HG03135 (cell line): ENCODE data around the gene SDC1.

ENCODE experiments used
- ATAC-seq: cut with Tn5 transposase; IDR thresholded peaks from one replicate; pipeline ENCODE4 v1.9.1; 2021; ENCODE audit warnings: mild to moderate bottlenecking, moderate library complexity; ENCODE audit not compliant: unreplicated experiment

Gene SDC1

DNA sequence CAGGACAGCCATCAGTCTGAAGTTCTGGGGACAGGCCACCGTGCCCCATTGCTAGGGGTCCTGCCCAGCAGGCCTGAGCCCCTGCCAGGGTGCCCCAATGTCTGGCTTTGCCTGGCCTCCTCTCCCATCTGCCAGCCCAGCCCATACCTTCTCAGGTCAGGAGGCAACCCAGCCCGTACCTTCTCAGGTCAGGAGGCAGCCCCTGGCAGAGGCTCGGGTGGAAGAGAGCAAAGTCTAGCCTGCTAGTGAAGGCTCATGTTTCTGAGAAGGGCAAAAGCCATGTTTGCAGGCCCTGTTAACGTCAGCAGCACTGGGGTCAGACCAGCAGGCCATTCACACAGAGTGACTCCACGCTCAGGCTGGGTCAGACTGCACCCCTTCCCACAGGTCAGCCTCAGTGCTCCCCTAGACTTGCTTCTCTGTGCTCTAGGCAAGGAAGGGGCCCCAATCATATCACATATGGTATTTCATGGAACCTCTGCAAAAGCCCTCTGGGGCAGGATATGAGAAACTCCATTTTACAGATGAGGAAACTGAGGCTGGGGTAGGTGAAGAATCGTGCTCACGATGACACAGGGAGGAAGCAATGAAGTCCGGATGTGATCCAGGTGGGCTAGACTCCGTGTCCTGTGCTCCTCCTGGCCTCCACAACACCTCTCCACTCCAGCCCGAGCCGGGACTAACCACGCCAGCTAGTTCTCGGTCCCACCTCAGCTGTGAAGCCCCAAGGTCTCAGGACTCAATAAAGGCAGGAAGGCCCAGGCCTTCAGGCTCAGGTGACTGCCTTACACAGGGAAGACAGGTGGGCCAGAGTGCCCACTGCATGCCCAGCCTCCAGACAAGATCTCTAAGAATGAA is 9.5 kb downstream of the SDC1 start:
- no peak for ATAC-seq

DNA sequence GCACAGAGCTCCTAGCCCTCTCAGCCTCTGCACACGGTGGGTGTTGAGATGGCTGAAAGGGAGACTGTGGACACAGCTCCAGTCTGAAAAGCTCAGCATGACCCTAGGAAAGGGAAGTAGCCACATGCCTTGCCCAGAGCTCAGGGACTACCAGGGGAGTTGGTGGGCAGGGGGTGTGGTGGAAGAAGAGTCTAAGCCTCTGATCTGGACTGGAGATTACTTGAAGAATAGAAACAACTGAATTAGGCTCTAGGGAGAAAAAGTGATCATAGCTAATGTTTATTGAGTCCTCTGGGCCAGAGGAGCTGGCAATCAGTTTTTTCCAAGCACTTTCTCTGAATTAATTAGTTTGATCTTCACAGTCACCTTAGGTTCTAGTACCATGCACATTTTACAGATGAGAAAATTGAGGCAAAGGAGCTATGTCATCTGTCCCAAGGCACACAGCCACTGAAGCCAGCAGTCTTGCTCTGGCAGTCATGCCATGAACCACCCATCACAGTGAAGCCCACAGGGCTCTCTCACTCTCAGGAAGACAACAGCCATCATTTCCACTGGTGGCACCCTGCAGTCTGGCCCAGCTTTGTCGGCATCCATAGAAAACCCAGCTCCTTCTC is 10.3 kb downstream of the SDC1 start:
- ATAC-seq, result no peak

DNA sequence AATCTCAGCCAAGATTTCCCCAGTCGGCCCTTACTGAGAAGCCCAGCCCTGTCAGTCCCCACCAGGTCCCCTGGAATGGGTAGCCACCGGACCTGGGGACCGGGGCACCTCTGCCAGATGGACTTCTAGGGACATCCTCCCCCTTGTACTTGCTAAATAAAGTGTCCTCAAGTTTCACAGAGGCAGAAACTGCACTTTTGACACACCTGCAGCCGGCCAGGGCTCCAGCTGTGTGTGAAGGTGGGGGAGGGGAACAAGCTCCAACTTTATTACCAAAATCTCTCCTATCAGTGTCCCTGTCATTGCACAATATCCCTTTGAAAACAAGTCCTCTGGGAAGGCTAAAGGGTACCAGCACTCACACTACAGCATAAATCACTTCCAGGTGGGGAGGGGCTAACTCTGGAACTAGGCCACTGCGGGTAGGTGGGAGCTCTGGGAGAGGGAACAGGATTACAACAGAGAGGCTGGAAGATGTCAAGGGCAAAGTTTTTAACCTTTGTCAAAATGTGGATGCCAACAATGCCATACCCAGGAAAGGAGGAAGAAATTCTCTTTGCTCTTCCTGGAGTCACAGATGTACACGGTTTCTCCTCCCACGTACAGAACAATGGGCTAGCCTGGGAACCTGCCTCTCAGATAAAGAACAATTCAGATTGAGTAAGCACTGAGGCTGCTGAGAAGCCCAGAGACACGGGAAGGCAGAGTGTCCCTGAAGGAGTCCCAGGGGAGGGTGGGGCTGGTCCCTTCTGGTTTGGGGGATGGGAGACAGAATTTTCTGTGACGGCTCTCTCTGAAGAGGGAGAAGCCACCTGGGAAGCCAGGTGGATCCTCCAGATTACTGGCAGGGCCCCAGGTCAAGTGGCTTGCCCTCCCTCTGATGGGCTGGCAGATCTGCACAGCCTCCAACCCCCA is 11.0 kb downstream of the SDC1 start:
- no peak for ATAC-seq

DNA sequence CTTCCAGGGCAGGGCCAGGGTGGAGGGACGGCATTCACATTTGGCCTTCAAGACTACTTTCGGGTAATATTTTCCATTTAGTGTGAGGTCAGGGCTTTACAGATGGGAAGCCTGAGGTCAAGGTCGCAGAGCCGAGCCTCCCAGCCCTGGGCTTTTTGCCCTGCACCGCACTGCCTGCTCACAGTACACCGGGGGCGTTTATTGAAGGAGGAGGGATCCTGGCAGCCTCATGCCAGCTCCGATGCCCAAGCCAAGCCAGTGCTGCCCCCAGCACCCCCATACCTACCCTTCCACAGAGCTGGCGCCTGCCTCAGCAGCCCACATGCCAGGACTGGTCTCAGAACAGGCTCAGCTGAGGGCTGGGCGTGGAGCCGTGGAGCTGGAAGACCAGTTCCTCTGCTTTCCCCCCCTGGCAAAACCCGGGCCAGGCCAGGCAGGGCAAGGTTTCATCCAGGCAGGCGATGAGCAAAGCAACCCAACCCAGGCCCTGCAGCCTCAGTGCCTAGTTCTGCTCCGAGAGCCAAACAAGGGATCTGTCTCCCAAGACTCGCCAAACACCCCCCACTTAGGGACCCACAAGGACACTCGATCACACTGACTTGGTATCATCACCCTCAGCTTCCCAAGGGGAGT is 11.9 kb downstream of the SDC1 start:
- ATAC-seq, result no peak

DNA sequence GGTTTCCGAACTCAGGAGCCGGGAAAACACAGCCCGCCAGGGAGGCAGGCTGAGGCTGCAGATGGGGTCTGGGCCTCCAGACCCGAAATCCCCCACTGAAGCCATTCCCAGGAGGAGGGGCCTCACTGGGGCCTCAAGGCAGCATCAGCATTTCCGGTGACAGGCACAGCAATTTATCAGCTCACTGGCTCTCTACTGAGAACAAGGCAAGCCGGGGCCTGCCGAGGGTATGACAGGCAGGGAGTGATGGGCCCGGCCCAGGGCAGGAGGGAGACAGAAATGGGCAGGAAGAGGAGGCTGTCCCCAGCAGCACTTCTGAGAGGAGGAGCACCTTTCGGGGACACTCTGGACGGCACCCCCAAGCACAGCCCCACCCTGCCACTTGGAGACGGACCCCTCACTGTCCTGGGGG is 12.5 kb downstream of the SDC1 start:
- ATAC-seq, result no peak

DNA sequence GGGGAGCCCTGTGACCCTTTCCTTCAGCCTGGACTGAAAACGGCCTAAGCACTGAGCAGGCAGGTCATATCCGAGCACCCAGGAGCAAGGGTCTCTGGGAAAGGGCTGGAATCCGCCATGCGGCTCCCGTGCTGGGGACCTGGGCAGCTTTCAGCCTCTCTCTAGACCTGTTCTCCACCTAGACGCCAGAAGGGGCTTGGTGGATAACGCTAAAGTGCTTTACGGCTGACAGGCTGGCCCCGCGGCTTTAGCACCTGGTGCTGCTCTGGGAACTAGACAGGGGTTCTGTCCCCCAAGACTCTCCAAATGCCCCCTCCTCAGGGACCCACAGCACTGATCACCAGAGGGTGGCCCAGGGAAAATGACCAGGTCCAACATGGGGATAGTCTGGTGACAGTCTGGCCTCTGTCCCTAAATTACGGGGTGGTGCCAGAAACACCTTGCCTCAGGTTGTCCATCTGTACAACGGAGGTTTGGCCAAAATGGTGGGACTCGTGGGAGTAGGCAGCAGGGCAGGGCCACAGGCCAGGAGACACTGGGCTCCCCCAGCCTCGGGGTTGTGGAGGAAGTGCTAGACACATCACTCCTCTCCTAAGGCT is 13.0 kb downstream of the SDC1 start:
- no peak for ATAC-seq

DNA sequence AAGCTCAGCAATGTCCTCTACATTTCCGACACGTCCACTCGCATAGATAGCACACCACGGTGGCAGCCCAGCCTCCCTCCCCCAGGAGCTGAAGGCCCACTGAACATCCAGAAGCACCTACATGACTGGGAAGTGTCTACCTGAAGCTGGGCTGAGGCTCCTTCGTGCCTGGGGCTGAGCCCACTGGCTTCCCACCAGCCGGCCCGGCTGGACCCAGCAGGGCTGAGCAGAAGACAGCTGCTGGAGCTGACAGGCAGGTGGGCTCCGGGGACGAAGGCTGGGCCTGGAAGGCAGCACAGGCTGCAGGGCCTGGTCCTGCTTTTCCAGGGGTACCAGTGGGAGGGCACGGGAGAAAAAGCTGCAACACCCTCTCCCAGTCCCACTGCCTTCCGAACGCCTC is 13.5 kb downstream of the SDC1 start:
- ATAC-seq, result no peak

DNA sequence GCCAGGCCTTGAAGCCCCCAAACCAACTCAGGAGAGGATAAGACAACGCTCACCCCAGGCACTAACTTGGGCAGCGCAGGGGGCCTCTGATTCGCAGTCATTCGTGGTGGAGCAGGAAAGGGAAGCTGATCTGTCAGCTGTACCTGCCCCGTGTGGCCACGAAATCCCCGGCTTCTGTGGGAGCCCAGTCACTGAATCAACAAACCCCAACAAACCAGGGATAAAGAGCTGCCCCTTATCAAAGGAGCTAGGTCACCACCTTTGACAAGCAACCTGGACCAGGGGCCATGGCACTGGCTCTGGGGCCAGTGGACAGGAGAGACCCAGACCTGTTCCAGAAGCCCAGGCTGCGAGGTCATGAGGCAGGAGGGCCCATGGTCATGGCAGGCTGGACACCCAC is 14.5 kb downstream of the SDC1 start:
- ATAC-seq, result no peak

DNA sequence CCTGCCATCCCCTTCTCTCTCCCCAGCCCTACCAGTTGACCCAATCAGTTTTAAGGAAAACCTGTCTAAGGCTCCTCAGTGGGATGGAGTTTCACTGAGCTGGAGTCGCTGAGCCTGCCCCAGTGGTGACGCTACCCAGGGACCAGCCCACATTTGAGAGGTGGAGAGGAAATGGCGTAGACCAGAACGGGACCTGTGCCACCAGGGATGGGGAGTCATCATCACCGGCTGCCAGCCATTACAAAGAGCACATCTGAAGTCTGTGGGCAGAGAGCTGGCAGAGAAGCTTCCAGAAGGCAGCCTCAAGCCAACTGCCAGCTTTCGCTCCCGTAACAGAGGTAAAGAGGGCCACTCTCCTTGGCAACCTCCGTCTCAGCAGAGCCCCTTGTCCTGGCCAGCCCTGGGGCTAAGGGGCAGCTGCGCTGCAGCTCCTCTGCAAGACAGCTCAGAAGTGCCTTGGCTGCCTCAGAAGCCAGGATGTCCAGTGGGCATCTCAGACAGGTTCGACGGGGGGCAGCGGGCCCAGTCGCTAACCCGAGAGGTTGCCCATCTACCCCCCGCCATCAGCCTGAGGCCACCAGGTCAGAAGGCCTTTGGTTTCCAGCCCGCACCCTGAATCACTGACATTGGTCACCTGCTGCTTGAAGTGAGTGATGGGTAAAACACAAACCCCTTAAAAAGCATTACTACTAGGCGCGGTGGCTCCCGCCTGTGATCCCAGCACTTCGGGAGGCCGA is 15.4 kb downstream of the SDC1 start:
- no peak for ATAC-seq

DNA sequence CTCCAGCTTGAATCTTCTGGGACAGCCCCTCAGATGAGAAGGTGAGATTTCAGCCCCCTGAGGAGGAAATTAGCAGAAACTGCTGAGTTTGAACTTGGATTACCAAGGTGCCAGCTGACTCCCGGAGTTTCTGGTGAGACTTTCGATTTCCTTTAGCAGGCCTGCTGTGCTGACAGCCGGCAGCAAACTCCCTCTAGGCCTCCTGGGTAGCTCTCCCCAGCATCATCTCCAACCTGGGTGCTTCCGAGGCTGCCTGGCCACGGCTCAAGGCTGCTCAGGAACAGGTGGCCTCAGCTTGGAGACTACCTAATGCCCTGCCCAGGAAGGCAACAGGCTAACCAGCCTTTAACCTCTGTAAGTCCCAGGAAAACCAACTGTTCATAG is 16.5 kb downstream of the SDC1 start:
- no peak for ATAC-seq

DNA sequence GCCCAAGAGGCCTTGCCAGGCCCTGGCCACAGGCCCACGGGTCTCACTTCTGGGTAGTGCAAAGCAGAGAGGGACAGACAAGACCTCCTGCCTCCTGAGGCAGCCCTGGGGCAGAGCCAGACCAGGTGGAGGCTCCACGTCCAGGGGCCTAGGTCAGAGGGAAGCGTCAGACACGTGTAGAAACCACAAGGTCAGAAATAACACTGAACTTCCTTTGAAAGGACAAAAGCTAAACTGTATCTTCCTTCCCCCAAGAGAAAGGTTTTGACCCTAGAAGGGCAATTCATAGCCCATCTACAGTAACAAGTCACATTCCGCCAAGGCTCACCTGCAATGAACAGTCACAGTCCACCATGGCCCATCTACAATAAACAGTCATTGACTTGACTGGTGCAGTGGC is 17.9 kb downstream of the SDC1 start:
- ATAC-seq, result no peak

DNA sequence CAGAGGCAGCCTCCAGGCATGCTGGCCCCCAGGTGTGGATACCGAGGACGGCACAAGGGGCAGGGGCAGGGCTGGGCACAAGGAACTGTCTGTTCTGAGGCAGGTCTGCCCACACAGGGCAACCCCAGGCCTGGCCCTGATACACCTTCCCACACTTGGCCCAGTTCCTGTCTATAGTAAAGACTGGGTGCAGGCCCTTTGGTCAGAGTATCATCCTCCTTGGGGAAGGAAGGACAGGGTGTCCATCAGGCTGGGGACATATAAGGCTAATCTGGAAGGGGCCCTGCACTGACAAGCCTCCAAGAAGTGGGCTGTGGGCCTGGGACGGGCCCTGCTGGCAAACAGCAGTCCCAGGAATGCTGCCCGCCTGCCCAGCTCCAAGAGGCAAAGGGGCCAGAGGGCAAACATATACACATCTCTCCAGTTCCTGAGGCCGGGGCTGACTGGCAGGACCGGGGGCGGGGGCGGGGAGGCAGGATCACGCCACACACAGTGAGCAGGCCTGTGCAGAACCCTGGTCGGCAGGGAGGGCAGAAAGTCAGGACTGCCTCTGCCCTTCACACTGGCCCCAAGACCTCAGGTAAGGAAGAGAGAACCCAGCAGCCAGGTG is 18.9 kb downstream of the SDC1 start:
- no peak for ATAC-seq

DNA sequence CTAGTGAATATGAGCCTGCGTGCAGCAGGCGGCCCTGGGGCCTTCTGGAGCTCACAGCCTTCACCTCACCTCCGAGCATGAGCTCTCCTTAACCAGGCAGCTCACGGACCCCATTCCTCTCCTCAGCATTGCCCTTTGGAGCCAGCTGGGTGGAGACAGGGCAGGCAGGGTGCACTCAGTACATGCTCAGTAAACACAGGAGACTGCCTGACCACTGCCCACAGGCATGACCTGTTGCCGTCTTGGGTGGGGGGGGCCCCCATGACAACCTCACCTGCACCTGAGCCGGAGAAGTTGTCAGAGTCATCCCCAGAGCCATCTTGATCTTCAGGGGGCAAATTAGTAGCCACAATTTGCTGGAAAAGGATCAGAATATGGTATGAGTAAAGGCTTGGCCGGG is 19.9 kb downstream of the SDC1 start:
- ATAC-seq, result no peak

DNA sequence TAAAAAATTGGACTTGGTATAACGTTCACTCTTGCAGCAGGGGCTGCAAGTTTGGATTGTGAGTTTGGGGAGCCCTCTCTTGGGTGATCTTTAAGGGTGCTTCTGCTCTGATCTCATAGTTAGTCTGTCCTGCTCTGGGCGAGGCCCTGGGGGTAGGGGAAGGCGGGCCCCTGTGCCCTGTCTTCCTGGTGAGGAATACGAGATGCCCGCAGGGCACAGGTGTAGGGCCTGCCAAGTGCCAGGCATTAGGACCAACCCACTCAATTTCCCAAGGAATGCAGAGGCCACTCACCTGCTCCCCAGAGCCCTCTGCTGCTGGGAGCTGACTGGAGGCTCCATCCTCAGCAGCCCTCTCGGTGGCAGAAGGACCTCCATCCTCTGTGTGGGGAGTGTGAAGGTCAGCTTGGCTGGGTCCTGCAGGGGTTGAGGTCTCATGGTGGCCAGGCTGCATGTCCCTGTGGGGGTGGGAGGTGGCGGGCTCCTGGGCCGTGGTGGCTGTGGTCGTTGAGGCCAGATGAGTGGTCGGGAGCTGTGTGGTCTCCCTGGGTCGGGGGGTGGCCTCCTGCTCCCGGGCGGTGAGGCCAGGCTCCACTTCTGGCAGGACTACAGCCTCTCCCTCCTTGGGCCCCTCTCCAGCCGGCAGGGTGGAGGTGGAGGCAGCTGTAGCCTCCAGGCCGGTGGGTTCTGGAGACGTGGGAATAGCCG is 21.3 kb downstream of the SDC1 start:
- ATAC-seq, result no peak

DNA sequence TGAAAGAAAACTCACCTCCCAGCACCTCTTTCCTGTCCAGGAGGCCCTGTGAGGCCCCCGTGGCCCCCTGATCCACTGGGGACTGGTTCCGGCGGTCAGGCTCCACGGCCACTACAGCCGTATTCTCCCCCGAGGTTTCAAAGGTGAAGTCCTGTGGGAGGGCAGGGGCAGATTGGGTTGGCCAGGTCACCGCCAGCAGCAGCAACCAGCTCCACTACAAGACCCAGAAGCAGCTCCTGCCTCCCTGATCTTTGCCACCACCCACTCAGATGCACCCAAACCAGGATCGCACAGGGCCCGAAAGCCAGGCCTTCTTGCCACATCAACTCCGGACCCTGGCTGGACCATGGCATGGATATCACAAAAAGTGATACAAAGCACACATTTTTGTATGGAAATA is 21.9 kb downstream of the SDC1 start:
- no peak for ATAC-seq

DNA sequence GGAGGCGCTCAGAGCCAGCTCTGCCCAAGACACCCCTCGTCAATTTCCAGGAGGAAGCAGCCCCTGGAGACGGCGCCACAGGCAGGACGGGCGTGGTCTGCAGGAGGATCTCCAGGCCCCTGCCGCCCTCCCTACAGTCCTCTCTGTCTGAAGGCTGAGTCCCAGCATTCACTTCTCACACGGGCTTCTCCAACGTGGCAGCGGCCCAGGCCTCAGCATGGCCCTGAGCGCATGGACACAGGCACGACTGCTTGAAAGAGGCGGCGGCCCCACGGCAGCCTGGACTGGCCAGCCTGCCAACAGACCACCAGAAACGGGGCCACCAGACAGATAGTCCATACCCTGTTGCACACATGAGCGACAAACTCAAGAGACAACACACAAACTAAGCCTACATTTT is 23.3 kb downstream of the SDC1 start:
- no peak for ATAC-seq

DNA sequence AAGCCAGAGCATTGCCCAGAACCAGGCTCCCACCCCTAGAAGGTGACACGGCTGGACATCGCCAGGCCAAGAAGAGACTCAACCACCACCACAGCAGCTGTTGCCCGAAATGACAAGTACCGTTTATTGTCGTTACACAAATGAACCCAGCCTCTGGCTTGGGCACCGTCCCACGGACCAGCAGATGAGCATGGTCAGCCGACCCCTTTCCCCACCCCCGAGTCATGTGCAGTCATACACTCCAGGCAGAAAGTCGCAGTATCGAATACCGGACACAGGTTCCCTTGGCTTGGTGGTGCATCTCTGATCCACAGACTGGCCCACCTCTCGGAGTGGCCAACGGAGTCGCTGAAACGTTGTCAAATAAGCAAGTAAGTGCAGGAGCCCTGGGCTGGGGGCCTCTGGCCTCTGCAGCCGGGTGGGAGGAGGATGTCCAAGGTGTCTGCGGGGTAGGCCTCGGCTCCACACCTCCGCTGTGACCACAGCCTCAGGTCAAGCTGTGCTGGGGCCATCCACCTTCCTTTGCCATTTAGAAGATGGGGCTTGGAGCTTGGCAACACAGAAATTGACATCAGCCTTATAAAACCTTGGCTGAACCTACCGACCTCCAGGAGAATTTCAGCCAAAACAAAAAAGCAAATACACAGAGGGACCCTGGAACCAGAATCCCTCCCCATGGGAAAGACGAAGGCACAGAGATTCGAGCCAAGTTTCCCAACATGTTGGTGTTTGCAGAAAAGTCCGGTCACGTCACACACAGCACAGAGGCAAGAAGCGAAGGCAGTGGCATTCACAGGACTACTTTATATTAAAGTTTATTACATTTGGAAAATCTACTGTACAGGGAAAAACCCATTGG is 24.0 kb downstream of the SDC1 start:
- no peak for ATAC-seq

DNA sequence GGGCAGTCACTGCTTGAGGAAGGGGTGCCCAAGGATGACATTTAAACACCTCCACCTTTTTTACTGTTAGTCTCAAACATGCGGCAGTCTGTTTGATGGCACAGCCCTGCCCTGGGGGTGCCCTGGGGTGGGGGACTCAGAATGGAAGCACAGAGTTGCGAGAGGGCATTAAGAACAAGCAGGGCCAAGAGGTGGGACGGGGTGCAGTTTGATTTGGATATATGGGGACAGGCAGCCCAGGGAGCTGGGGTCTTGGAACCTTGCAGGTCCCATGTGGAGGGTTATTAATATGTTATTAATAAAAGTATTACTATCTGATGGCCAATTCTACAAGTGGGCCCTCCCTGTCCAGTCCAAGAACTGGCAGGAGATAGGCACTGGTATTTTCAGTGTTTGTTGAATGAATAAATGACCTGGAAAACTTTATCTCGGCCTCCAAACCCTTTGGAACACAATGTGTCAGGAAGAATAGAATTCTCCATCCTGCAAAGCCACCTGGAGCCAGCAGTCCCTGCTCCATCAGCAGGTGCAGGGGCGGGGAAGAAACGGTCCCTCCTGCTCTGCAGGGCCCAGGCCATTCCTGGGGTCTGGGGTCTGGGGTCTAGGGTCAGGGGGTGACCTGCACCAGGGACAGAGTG is 25.2 kb downstream of the SDC1 start:
- ATAC-seq, result no peak
